CD4-positive, alpha-beta T cell (primary cell): Measurements from ENCODE around the gene PDCD4. TPM values are rescaled to one million over a fixed set of nuclear protein-coding genes. Genes with fewer than 3 reads are reported as not detected.

Source experiments
- ATAC-seq: fragments of 200-7000 bp; cut with Tn5 transposase; one replicate; pipeline ENCODE4 v1.10.0; 2022; ENCODE audit warnings: mild to moderate bottlenecking; ENCODE audit not compliant: poor library complexity
- CTCF ChIA-PET: fragments of 350-600 bp; sonication (Branson Sonifier 250); formaldehyde crosslinking; loops from one replicate; lab custom pipeline; 2021; ENCODE audit warnings: antibody characterized with exemption, inconsistent platforms; lab: Charles Lee
- POLR2A ChIA-PET: fragments of 350-600 bp; sonication (Branson Sonifier 250); formaldehyde crosslinking; loops from one replicate; lab custom pipeline; 2021; ENCODE audit warnings: antibody characterized with exemption, inconsistent platforms; lab: Charles Lee
- DNase-seq, 14 experiments: peaks; one replicate each; pipeline ENCODE4 v3.0.0-alpha.2; 2013 to 2020; ENCODE audit warnings: mixed read lengths in 2 of 14
- H3K27ac ChIP-seq, 2 donors: one replicate each; pipeline versions ENCODE4 v1.5.1 to v1.7.0; 2013; ENCODE audit warnings: low read length in 2 of 2, low read depth in 1 of 2, mild to moderate bottlenecking in 1 of 2
- H3K27me3 ChIP-seq, 2 experiments: 1 replicate in 1 of 2; 2 replicates in 1 of 2; pipeline versions ENCODE4 v1.6.1 to v1.7.0; 2013; ENCODE audit warnings: low read length in 2 of 2, control low read depth in 1 of 2, mild to moderate bottlenecking in 1 of 2, moderate library complexity in 1 of 2; ENCODE audit not compliant: insufficient read depth in 2 of 2, control insufficient read depth in 1 of 2
- H3K36me3 ChIP-seq: one replicate; pipeline ENCODE4 v1.6.1; 2013; ENCODE audit warnings: low read length, control low read depth; ENCODE audit not compliant: insufficient read depth
- H3K4me1 ChIP-seq: one replicate; pipeline ENCODE4 v1.6.1; 2013; ENCODE audit warnings: low read length, control low read depth; ENCODE audit not compliant: insufficient read depth
- H3K4me3 ChIP-seq: one replicate; pipeline ENCODE4 v1.5.1; 2013; ENCODE audit warnings: mild to moderate bottlenecking, low read length, moderate library complexity
- H3K9me3 ChIP-seq, 2 experiments: 1 replicate in 1 of 2; 2 replicates in 1 of 2; pipeline versions ENCODE4 v1.6.1 to v1.7.0; 2013; ENCODE audit warnings: low read length in 2 of 2, mild to moderate bottlenecking in 2 of 2, control low read depth in 1 of 2, moderate library complexity in 1 of 2; ENCODE audit not compliant: control insufficient read depth in 1 of 2, insufficient read depth in 1 of 2
- H3K27ac Mint-ChIP-seq: one replicate; pipeline ENCODE4 v1.8.0; 2020; ENCODE audit warnings: mixed read lengths
- H3K27me3 Mint-ChIP-seq: one replicate; pipeline ENCODE4 v1.8.0; 2021; ENCODE audit warnings: mixed read lengths
- H3K36me3 Mint-ChIP-seq: one replicate; pipeline ENCODE4 v1.8.0; 2021; ENCODE audit warnings: low read depth, mixed read lengths
- H3K4me1 Mint-ChIP-seq: one replicate; pipeline ENCODE4 v1.8.0; 2021; ENCODE audit warnings: low read depth, mixed read lengths
- H3K4me3 Mint-ChIP-seq: one replicate; pipeline ENCODE4 v1.8.0; 2020; ENCODE audit warnings: mild to moderate bottlenecking, mixed read lengths
- H3K9me3 Mint-ChIP-seq: one replicate; pipeline ENCODE4 v1.8.0; 2020; ENCODE audit warnings: mixed read lengths
- intact Hi-C, 2 experiments: fragments of 100-400 bp; cut with DNase I in 1 of 2; cut with micrococcal nuclease in 1 of 2; formaldehyde crosslinking; loops; one replicate each; pipeline versions ENCODE4 v1.15.1 to v1.9.0; 2023 to 2025; cut with DNase I, micrococcal nuclease
- total RNA-seq, 174 experiments: library from RNA in 2 of 174; stranded (reverse) in 2 of 174; gene quantifications; one replicate each; pipeline ENCODE4 v1.2.3 and lab custom pipeline; 2021 to 2026
- TF ChIP-seq, protein P1 (sequence below): fragments of 200-600 bp; IDR thresholded peaks from one replicate; pipeline ENCODE4 v1.8.0; 2022; ENCODE audit warnings: antibody characterized with exemption, mild to moderate bottlenecking

Gene PDCD4
- total RNA-seq, 2 experiments from 2014 or later, result 352 to 358 TPM

DNA sequence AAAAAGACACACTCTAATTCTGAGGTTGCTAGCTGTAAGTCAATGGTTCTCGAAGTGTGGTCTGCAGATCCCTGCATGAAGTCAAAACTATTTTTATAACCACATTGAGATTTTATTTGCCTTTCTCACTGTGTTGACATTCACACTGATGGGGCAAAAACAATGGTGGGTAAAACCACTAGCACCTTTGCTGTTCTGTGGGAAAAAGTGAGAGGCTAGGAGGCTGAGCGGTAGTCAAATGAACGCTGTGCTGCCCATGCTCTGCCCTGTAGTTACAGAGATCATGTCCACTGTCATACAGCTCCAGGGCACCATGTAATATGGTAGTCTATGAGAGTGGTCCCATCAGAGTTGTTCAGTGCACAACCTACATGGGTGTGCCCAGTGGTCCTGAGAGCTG, 21.6 kb upstream of the PDCD4 start:
- H3K27me3 Mint-ChIP-seq, result no peaks in the 10 kb centered on the region
- ATAC-seq (no peak), DNase-seq (peak in 2 of 14 experiments; percentile 19 to 72)
- H3K4me1 Mint-ChIP-seq, result peaks cover 73% of the 10 kb centered on the region
- Histone ChIP-seq H3K27me3 (no peaks in the 10 kb centered on the region), H3K4me3 (no peak overlapping the region), H3K9me3 (no peaks in the 10 kb centered on the region), H3K27ac (no peak overlapping the region), H3K4me1 (peaks cover 64% of the 10 kb centered on the region), H3K36me3 (no peaks in the 10 kb centered on the region)
- no peak overlapping the region for H3K27ac Mint-ChIP-seq
- intact Hi-C loops, result loop anchor here in 1 of 2 experiments (2.0 kb wide), 1 partner anchor 15 kb away; no protein-coding TSS in a partner anchor
- no peak overlapping the region for H3K4me3 Mint-ChIP-seq
- CTCF ChIA-PET, result interaction anchor here (1.5 kb wide), 1 partner anchor 15 kb away, joined by 3 read pairs; no protein-coding TSS in a partner anchor
- POLR2A ChIA-PET, result interaction anchor here (1.2 to 1.7 kb wide), 7 partner anchors 9 to 47 kb away, joined by 3 to 7 read pairs (median 4); partner anchors contain the start of gene PDCD4
- H3K9me3 Mint-ChIP-seq, result no peaks in the 10 kb centered on the region
- TF ChIP-seq, protein P1, sequence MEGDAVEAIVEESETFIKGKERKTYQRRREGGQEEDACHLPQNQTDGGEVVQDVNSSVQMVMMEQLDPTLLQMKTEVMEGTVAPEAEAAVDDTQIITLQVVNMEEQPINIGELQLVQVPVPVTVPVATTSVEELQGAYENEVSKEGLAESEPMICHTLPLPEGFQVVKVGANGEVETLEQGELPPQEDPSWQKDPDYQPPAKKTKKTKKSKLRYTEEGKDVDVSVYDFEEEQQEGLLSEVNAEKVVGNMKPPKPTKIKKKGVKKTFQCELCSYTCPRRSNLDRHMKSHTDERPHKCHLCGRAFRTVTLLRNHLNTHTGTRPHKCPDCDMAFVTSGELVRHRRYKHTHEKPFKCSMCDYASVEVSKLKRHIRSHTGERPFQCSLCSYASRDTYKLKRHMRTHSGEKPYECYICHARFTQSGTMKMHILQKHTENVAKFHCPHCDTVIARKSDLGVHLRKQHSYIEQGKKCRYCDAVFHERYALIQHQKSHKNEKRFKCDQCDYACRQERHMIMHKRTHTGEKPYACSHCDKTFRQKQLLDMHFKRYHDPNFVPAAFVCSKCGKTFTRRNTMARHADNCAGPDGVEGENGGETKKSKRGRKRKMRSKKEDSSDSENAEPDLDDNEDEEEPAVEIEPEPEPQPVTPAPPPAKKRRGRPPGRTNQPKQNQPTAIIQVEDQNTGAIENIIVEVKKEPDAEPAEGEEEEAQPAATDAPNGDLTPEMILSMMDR, result no peak
- H3K36me3 Mint-ChIP-seq, result no peaks in the 10 kb centered on the region

DNA sequence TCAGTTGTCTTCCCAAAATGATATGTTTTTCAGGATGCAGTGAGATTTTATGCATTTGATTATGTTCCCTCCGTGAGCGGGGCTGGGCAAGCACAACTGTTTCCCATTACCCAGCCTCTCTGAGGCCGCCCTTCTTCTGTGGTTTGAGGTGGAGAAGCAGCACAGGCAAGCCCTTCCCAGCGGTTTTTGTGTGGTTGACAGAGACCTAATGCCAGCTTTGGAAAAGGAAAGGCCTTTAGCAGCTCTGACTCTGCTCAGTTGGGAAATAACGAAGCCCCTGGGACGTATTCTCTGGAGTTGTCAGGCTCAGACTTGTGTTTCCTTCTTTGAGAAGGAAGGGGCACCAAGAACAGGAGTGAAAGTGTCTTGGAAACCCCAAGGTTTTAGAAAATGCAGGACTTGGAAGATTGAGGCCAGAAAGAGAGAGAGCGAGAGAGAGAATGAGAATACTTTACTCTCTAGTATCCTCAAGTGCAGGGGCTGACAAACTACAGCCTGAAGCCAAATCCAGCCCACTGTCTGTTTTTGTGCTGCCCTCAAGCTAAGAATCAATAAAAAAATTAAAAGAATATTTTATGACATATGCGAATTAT, 20.6 kb upstream of the PDCD4 start:
- intact Hi-C loops, result loop anchor here in 1 of 2 experiments (2.0 kb wide), 1 partner anchor 14 kb away; no protein-coding TSS in a partner anchor

DNA sequence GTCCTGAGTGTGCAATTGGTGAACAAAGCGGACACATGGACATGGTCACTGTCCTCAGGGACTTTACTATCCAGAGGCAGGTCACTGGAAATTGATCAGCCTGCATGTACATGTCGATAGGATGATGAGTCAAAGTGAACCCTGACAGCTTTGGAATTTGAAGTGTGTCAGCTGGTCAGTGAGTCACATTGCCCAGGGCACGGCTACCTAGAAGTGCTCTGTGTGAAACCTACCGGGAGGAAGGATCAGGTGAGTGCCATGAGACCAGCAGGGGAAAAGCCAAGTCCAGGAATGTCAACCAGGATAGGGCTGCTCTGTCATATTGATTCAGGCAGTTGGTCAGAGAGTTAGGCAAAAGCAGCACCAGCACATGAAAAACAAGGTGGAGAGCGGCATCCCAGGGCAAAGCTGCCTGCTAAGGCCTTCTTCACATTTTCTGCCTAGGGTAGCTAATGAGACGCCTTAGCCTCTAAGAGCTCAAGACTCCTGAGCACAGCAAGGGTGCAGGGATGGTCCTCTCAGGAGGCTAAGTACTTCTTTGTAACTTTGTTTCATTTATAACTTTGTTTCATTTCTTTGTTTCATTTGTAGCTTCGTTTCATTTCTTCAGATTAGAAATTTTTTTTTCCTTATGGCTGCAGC, 19.4 kb upstream of the PDCD4 start:
- POLR2A ChIA-PET, result interaction anchor here (1.0 to 1.8 kb wide), 10 partner anchors 9 to 50 kb away, joined by 3 to 11 read pairs (median 5); partner anchors contain the start of gene PDCD4
- Mint-ChIP-seq H3K9me3 (no peaks in the 10 kb centered on the region), H3K4me1 (peaks cover 75% of the 10 kb centered on the region), H3K4me3 (peak overlapping the region; percentile 66), H3K36me3 (no peaks in the 10 kb centered on the region), H3K27me3 (no peaks in the 10 kb centered on the region), H3K27ac (peak overlapping the region; percentile 52)
- ATAC-seq (no peak), DNase-seq (peak in 1 of 14 experiments; percentile 28)
- CTCF ChIA-PET, result interaction anchor here (0.6 to 1.5 kb wide), 4 partner anchors 15 to 30 kb away, joined by 3 to 4 read pairs (median 3); no protein-coding TSS in a partner anchor
- Histone ChIP-seq H3K27ac (no peak overlapping the region), H3K36me3 (no peaks in the 10 kb centered on the region), H3K4me3 (no peak overlapping the region), H3K27me3 (no peaks in the 10 kb centered on the region), H3K4me1 (peaks cover 61% of the 10 kb centered on the region), H3K9me3 (no peaks in the 10 kb centered on the region)
- TF ChIP-seq, protein P1, result no peak
- intact Hi-C loops, result no loop called here

More for the DNA sequence above, 20.6 kb upstream of the PDCD4 start:
- Mint-ChIP-seq H3K27ac (peak overlapping the region; percentile 41), H3K4me1 (peaks cover 76% of the 10 kb centered on the region), H3K36me3 (no peaks in the 10 kb centered on the region), H3K9me3 (no peaks in the 10 kb centered on the region), H3K27me3 (no peaks in the 10 kb centered on the region), H3K4me3 (peak overlapping the region; percentile 49)
- CTCF ChIA-PET, result interaction anchor here (1.5 kb wide), 1 partner anchor 14 kb away, joined by 3 read pairs; no protein-coding TSS in a partner anchor
- peak in 7 of 14 experiments; percentile 16 to 61 (median 45) for DNase-seq
- H3K36me3 ChIP-seq, result no peaks in the 10 kb centered on the region
- H3K9me3 ChIP-seq, result no peaks in the 10 kb centered on the region
- peak; percentile 48 for ATAC-seq
- TF ChIP-seq, protein P1, result no peak
- H3K4me1 ChIP-seq, result peaks cover 61% of the 10 kb centered on the region
- H3K27me3 ChIP-seq, result no peaks in the 10 kb centered on the region
- POLR2A ChIA-PET, result interaction anchor here (0.7 to 1.8 kb wide), 9 partner anchors 8 to 68 kb away, joined by 3 to 10 read pairs (median 4); partner anchors contain the start of genes BBIP1 and PDCD4
- no peak overlapping the region for H3K4me3 ChIP-seq
- H3K27ac ChIP-seq, result no peak overlapping the region
